Lower leg skin (tissue), 4 donors: ENCODE data around the gene PTPRC. TPM values are rescaled to one million over a fixed set of nuclear protein-coding genes. Genes with fewer than 3 reads are reported as not detected.

Experiments used
- DNase-seq, 2 donors: peaks; one replicate each; pipeline ENCODE4 v3.0.0-alpha.2; 2019; ENCODE audit warnings: low spot score in 2 of 2
- H3K4me3 ChIP-seq: fragments of 200-600 bp; sonication (generic); 2 replicates; pipeline ENCODE4 v1.5.1; 2017; ENCODE audit warnings: mild to moderate bottlenecking, low read depth; ENCODE audit not compliant: poor library complexity, severe bottlenecking
- POLR2A ChIP-seq, 2 donors: fragments of 450-650 bp; IDR thresholded peaks; one replicate each; pipeline ENCODE4 v1.6.1; 2016 to 2017; ENCODE audit warnings: antibody characterized with exemption in 2 of 2, mild to moderate bottlenecking in 1 of 2, moderate library complexity in 1 of 2
- WGBS, 2 donors: methylation state at CpG; one replicate each; pipeline ENCODE4 v1.1.5; 2018; 5-methylcytosine and 5-hydroxymethylcytosine counted together
- intact Hi-C: fragments of 100-400 bp; cut with DNase I; formaldehyde crosslinking; loops from one replicate; pipeline ENCODE4 v1.15.0; 2023; ENCODE audit warnings: low total_unique reads
- total RNA-seq, 4 donors: library from RNA; depleted of rRNA; stranded (reverse); fragments of >200 nt; gene quantifications; one replicate each; pipeline ENCODE4 v1.1.0, GENCODE V29; 2016
- TF ChIP-seq, protein P1 (sequence below), 3 donors: fragments of 450-650 bp; IDR thresholded peaks; one replicate each; pipeline ENCODE4 v1.5.1; 2016; ENCODE audit warnings: antibody characterized with exemption in 3 of 3, mild to moderate bottlenecking in 3 of 3, moderate library complexity in 2 of 3

PTPRC gene
- total RNA-seq, 4 donors from 2014 or later = 4.0 to 8.3 (median 4.7) TPM

DNA sequence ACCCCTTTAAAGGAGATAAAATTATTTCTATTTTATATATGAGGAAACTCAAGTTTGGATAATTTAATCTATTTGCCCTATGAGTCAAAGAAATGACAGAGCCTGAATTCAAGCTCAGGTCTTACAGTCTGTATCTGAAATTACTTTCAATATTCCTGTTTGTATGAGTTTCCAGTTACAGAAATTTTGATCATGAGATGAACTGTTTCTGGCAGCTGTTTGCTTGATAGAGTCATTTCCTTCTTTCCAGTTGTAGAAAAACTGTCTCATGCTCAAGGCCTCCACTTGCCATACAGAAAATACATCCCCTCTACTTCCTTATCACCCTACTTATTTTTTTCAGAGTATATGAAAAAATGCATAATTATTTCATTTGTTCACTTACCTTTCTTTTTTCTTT lies 87.6 kb downstream of the PTPRC start:
- TF ChIP-seq, protein P1, sequence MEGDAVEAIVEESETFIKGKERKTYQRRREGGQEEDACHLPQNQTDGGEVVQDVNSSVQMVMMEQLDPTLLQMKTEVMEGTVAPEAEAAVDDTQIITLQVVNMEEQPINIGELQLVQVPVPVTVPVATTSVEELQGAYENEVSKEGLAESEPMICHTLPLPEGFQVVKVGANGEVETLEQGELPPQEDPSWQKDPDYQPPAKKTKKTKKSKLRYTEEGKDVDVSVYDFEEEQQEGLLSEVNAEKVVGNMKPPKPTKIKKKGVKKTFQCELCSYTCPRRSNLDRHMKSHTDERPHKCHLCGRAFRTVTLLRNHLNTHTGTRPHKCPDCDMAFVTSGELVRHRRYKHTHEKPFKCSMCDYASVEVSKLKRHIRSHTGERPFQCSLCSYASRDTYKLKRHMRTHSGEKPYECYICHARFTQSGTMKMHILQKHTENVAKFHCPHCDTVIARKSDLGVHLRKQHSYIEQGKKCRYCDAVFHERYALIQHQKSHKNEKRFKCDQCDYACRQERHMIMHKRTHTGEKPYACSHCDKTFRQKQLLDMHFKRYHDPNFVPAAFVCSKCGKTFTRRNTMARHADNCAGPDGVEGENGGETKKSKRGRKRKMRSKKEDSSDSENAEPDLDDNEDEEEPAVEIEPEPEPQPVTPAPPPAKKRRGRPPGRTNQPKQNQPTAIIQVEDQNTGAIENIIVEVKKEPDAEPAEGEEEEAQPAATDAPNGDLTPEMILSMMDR (IDR thresholded peaks at IDR 0.05) = no peak
- no peak for TF ChIP-seq POLR2A (IDR thresholded peaks at IDR 0.05)
- no peak overlapping the region for H3K4me3 ChIP-seq
- no peak for DNase-seq
- intact Hi-C loops = no loop called here

DNA sequence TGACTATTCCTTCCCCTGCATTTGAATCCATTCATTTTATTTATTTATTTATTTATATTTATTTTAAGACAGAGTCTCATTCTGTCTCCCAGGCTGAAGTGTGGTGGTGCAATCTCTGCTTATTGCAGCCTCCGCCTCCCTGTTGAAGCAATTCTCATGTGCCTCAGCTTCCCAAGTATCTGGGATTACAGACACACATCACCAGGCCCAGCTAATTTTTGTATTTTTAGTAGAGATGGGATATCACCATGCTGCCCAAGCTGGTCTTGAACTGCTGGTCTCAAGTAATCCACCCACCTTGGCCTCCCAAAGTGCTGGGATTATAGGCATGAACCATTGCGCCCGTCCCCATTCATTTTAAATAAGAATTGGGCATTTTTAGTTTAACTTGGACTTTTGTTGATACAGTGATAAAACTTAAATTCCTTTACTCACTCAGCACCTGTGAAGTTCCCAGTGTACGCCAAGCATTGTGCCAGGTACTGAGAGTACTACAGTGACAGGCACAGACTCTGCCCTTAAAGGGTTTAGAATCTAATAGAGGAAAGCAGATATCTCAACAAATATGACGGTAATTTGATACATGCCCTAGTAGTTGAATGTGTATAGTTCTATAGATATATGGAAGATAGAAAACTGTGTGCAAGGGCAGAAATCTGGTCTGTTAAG lies 90.5 kb downstream of the PTPRC start:
- DNase-seq = no peak
- H3K4me3 ChIP-seq = no peak overlapping the region
- intact Hi-C loops = no loop called here
- TF ChIP-seq POLR2A (IDR thresholded peaks at IDR 0.05) = no peak
- TF ChIP-seq, protein P1 (IDR thresholded peaks at IDR 0.05) = no peak
- 90 to 92% methylated on average over 5 of the region's 5 CpGs for WGBS, 2 donors

DNA sequence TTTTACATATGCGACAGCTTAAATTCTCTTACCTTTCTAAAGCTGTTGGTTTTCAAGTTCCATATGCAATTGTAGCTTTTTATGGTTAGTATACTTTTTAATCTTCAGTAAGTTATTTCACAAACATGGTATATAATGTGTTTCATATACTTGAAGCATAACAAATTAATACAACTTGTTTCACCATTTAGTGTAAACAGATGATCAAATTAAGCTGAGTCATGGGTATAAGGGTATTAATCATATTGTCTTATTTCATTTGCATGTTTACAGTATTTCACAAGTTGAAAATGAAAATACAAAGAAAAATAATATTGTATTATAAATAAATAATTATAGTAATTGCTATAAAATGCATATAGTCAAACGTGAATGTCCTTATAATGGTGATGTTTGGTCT lies 92.1 kb downstream of the PTPRC start:
- no peak for DNase-seq
- intact Hi-C loops = no loop called here
- TF ChIP-seq, protein P1 (IDR thresholded peaks at IDR 0.05) = no peak
- TF ChIP-seq POLR2A (IDR thresholded peaks at IDR 0.05) = no peak
- H3K4me3 ChIP-seq = no peak overlapping the region
- 88 to 93% methylated on average over 2 of the region's 2 CpGs for WGBS, 2 donors

DNA sequence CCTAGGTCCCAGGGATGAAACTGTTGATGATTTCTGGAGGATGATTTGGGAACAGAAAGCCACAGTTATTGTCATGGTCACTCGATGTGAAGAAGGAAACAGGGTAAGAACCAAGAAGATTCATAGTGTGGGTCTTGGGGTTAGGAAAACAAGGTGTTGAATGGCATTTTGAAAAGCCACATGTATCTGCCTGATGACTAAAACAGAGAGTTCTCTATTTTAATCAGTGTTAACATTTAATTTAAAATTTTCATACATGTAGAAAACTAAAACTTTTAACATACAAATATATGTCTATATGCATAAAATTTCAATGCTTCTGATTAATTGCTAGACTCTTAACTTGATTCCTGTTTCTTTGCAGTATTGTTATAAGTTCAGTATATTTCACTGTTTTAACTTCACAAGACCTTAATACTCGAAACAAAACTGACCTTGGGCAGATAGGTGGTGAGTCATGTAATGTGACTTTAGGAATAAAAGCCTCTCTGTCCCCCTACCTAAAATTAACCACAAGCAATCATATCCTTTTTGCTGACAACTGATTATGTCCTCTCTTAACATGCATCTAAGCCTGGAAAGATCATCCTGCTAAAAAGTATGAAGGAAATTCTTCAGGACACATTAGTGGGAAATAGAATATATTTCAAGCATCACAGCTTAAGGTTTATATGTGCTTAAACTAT lies 95.6 kb downstream of the PTPRC start:
- H3K4me3 ChIP-seq = no peak overlapping the region
- intact Hi-C loops = no loop called here
- TF ChIP-seq, protein P1 (IDR thresholded peaks at IDR 0.05) = no peak
- TF ChIP-seq POLR2A (IDR thresholded peaks at IDR 0.05) = no peak
- WGBS, 2 donors = 59 to 69% methylated on average over 2 of the region's 2 CpGs
- DNase-seq = no peak

DNA sequence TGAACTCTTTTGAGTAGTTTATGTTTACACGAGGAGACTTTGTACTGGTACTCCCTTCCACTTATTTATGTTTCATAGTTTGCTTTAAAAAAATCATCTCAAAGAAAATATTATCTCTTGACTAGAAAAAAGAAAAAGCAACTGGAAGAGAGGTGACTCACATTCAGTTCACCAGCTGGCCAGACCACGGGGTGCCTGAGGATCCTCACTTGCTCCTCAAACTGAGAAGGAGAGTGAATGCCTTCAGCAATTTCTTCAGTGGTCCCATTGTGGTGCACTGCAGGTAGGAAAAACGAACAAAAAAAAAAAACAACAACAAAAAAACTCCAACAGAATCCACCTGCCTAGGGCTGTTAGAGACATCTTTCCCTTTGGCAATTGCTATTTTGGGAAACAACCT lies 102.9 kb downstream of the PTPRC start:
- DNase-seq = no peak
- intact Hi-C loops = no loop called here
- H3K4me3 ChIP-seq = no peak overlapping the region
- no peak for TF ChIP-seq POLR2A (IDR thresholded peaks at IDR 0.05)
- TF ChIP-seq, protein P1 (IDR thresholded peaks at IDR 0.05) = no peak
- 62 to 65% methylated on average over 3 of the region's 3 CpGs for WGBS, 2 donors
